ENCODE data around the gene ABCA4. TPM values are rescaled to one million over a fixed set of nuclear protein-coding genes. Genes with fewer than 3 reads are reported as not detected.

ABCA4 gene
- polyA plus RNA-seq, 1 experiment, result 0.25 TPM

DNA sequence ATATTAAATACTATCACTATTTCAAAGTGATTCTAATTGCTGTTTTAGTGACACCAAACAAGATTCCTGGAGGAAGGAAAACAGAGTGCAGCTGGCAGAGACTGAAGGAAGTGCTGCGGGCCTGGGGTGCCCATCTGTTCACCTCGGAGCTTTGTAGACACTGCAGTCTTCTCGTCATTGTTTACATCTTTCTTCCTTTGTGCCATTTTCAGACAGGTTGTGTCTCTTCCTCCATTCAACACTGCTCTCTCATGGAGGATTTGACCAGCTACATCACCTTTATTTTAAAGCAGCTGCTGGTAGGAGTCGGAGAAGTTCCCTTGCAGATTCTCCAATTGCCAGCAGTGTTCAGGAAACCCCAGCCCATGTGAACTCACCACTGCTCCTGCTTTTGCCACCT lies 37.3 kb downstream of the ABCA4 start:
- no peak overlapping the region for H3K4me3 ChIP-seq (ENCODE audit: low read depth, low read length)
- H3K36me3 ChIP-seq (ENCODE audit: control insufficient read depth, insufficient read depth, low read length), result no peaks in the 10 kb centered on the region
- TF ChIP-seq, protein P1, sequence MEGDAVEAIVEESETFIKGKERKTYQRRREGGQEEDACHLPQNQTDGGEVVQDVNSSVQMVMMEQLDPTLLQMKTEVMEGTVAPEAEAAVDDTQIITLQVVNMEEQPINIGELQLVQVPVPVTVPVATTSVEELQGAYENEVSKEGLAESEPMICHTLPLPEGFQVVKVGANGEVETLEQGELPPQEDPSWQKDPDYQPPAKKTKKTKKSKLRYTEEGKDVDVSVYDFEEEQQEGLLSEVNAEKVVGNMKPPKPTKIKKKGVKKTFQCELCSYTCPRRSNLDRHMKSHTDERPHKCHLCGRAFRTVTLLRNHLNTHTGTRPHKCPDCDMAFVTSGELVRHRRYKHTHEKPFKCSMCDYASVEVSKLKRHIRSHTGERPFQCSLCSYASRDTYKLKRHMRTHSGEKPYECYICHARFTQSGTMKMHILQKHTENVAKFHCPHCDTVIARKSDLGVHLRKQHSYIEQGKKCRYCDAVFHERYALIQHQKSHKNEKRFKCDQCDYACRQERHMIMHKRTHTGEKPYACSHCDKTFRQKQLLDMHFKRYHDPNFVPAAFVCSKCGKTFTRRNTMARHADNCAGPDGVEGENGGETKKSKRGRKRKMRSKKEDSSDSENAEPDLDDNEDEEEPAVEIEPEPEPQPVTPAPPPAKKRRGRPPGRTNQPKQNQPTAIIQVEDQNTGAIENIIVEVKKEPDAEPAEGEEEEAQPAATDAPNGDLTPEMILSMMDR (IDR thresholded peaks at IDR 0.05; ENCODE audit: insufficient read depth, low read depth, low read length), result no peak
- peaks cover 6% of the 10 kb centered on the region for H3K27me3 ChIP-seq (ENCODE audit: control insufficient read depth, insufficient read depth, low read length)
- ChIA-PET POLR2A (no interaction called here), CTCF (interaction anchor here (0.7 to 0.9 kb wide), 2 partner anchors 13 to 1268 kb away, joined by 3 read pairs; no protein-coding TSS in a partner anchor)
- no peak for DNase-seq (ENCODE audit: low read depth)

DNA sequence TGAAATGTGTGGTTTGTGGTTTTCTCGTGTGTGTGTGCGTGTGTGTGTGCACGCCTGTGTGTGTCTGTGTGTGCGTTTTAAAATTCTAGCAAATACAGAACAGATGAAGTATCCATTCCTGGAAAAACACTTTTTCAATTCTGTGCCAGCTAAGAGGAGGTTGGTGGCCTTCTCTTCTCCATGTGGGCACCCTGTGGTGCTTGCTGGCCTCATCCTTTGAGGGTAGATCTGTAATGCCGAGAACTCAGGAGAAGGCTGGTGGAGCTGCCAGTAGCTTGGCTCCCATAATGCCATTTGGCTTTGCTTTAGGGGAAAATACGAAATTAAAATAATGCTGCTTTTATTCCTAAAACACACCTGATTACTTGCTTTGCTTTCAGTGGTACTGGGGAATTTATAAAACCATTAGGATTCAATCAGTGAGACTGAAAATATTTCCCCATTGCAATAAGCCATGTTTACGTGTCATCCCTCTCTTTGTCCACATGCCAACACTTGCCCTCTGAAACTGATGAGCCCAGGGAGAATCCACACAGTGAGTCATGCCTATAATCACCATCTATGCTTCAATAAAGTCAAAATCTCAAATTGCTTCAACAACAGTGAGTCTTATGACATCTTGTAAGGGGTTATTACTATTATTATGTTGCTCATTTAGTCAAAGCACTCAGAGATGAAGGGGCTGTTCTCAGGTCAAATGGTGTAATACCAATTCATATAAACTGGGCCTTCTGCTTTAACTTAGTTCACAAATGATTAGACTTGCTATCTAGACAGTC lies 39.2 kb downstream of the ABCA4 start:
- CTCF ChIA-PET, result interaction anchor here (1.0 to 1.6 kb wide), 2 partner anchors 13 to 18 kb away, joined by 3 read pairs; no protein-coding TSS in a partner anchor

DNA sequence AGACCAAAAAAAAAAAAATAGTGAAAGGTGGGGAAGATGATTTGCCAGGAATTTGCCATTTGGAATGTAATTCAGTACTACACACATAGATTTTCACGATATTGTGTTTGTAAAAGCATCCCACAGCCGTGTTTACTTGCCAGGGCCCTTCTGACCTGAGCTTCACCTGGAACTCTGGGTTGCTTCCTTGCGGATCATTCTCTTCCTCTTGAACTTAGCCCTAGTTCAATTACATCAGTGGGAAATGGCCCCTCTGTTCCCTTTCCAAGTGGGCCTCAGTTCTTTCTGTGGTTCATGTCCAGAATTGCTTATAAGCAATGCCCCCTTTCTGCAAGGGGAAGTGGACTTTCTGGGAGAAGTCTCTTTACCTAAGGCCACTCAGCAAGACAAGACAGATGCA lies 41.0 kb downstream of the ABCA4 start:
- ChIA-PET CTCF (interaction anchor here (0.6 to 1.1 kb wide), 2 partner anchors 35 to 108 kb away, joined by 3 read pairs; no protein-coding TSS in a partner anchor), POLR2A (no interaction called here)
- TF ChIP-seq, protein P1 (IDR thresholded peaks at IDR 0.05; ENCODE audit: insufficient read depth, low read depth, low read length), result no peak
- Histone ChIP-seq H3K36me3 (ENCODE audit: control insufficient read depth, insufficient read depth, low read length) (no peaks in the 10 kb centered on the region), H3K4me3 (ENCODE audit: low read depth, low read length) (no peak overlapping the region), H3K27me3 (ENCODE audit: control insufficient read depth, insufficient read depth, low read length) (peaks cover 1% of the 10 kb centered on the region; the same call in 1 of the 2 replicates)
- no peak for DNase-seq (ENCODE audit: low read depth)

More for the DNA sequence above, 39.2 kb downstream of the ABCA4 start:
- Histone ChIP-seq H3K27me3 (ENCODE audit: control insufficient read depth, insufficient read depth, low read length) (peaks cover 4% of the 10 kb centered on the region), H3K36me3 (ENCODE audit: control insufficient read depth, insufficient read depth, low read length) (no peaks in the 10 kb centered on the region), H3K4me3 (ENCODE audit: low read depth, low read length) (no peak overlapping the region)
- TF ChIP-seq, protein P1 (IDR thresholded peaks at IDR 0.05; ENCODE audit: insufficient read depth, low read depth, low read length), result no peak
- POLR2A ChIA-PET, result no interaction called here
- DNase-seq (ENCODE audit: low read depth), result peak; percentile 73

DNA sequence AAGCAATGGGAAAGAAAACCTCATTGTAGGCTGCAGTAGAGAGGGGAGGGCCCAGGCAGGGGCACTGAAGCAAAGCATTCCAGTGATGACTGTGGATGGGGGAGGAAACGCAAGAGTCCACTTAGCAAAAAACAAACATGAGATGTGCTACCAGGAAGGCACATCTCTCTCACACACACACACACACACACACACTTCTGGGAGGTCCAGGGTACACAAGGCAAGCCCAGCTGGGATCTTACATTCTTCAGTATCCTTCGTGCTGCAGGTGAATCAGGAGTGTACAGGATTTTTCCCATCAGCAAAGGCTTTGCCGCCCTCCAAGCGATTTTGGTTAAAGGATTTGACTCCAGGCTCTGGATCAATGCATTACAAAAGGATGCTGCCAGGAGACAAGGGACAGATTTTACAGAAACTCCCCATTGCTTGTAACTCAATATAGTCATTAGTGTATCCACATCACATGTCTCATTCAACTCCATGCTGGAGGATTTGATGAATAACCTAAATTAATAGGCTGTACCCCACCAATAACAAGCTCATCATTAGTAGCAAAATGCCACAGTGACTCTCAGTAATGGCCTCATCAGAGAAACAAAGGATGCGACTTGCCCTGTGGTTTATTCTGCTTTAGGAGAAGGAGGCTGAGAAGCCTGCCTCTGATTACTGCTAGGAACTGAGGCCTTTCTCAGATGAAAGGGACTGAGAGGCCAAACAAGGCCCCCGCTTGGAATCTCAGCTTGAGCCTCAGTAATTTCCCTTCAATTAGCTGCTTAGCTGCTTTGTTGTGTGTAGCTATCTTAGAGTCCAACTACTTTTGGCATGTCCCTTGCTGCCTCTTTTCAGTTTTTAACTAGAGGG lies 41.6 kb downstream of the ABCA4 start:
- DNase-seq (ENCODE audit: low read depth), result no peak
- CTCF ChIA-PET, result interaction anchor here (1.1 kb wide), 1 partner anchor 108 kb away, joined by 3 read pairs; no protein-coding TSS in a partner anchor
- TF ChIP-seq, protein P1 (IDR thresholded peaks at IDR 0.05; ENCODE audit: insufficient read depth, low read depth, low read length), result no peak
- Histone ChIP-seq H3K36me3 (ENCODE audit: control insufficient read depth, insufficient read depth, low read length) (no peaks in the 10 kb centered on the region), H3K27me3 (ENCODE audit: control insufficient read depth, insufficient read depth, low read length) (peaks cover 1% of the 10 kb centered on the region; the same call in 1 of the 2 replicates), H3K4me3 (ENCODE audit: low read depth, low read length) (no peak overlapping the region)
- POLR2A ChIA-PET, result no interaction called here
